ENCODE measurements around the gene COX17.

COX17 gene

GRCh38 chr3:119624002-119624720 lies 53.0 kb downstream of the COX17 start:
- no peak for DNase-seq (ENCODE audit: low spot score)

DNA sequence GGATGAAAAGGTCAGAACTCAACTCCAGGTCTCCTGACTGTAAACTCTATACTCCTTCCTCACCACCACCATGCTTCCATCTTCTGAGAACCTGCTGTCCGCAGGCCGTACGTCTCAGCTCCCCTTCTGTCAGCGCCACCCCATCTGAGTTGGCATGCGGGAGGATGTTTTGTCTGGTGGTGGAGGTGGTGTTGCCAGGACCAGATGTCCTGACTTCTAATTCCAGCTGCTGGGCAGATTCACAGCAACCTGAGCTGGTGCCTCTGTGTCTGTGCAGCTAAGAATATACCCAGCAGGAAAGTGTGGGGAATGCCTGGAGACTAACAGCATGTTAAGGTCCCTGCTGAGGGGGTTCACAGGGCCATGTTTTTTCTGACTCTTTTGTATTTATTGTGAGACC lies 56.3 kb downstream of the COX17 start:
- DNase-seq (ENCODE audit: low spot score) = no peak
